UCSD-AML1 (cell line): ENCODE results near the gene CDC42BPB.

Source experiments
- DNase-seq: peaks from one replicate; lab custom pipeline; 2025; ENCODE audit not compliant: unreplicated experiment; lab: John Stamatoyannopoulos, UW

The CDC42BPB gene

GRCh38 chr14:103074729-103075367 lies 17.5 kb upstream of the CDC42BPB start:
- DNase-seq, result no peak

- no peak for DNase-seq
Measured at GRCh38 chr14:103073876-103074728, 16.8 kb upstream of the CDC42BPB start.

- no peak for DNase-seq
Measured at GRCh38 chr14:103073367-103073875, 16.1 kb upstream of the CDC42BPB start.

- DNase-seq, result no peak
Measured at GRCh38 chr14:103072595-103073366, 15.4 kb upstream of the CDC42BPB start.

GRCh38 chr14:103071544-103072251 lies 14.3 kb upstream of the CDC42BPB start:
- no peak for DNase-seq

GRCh38 chr14:103070971-103071542 lies 13.7 kb upstream of the CDC42BPB start:
- DNase-seq, result no peak

GRCh38 chr14:103070263-103070885 lies 13.0 kb upstream of the CDC42BPB start:
- DNase-seq, result no peak

- no peak for DNase-seq
Measured at GRCh38 chr14:103068351-103069073, 11.2 kb upstream of the CDC42BPB start.

- no peak for DNase-seq
Measured at GRCh38 chr14:103067231-103067954, 10.0 kb upstream of the CDC42BPB start.

GRCh38 chr14:103066399-103066798 lies 9.1 kb upstream of the CDC42BPB start:
- DNase-seq, result no peak

- DNase-seq, result no peak
Measured at GRCh38 chr14:103065861-103066260, 8.5 kb upstream of the CDC42BPB start.

GRCh38 chr14:103064978-103065377 lies 7.6 kb upstream of the CDC42BPB start:
- no peak for DNase-seq

GRCh38 chr14:103064436-103064835 lies 7.1 kb upstream of the CDC42BPB start:
- DNase-seq, result no peak

- no peak for DNase-seq
Measured at GRCh38 chr14:103061482-103061976, 4.2 kb upstream of the CDC42BPB start.

- no peak for DNase-seq
Measured at GRCh38 chr14:103059556-103059955, 2.2 kb upstream of the CDC42BPB start.

- DNase-seq, result no peak
Measured at GRCh38 chr14:103058164-103059055, 1.1 kb upstream of the CDC42BPB start.

- DNase-seq, result no peak
Measured at GRCh38 chr14:103057028-103057371, 349 bp downstream of the CDC42BPB start.
